Panc1 (cell line): ENCODE measurements around the gene SLF1.

Source experiments
- CTCF ChIP-seq: fragments of 450-650 bp; IDR thresholded peaks from 2 replicates; pipeline ENCODE4 v1.5.1; 2017; ENCODE audit warnings: mild to moderate bottlenecking
- REST ChIP-seq, 2 experiments: IDR thresholded peaks; 2 replicates each; pipeline ENCODE4 v1.6.1; 2011 to 2012; ENCODE audit warnings: low read depth in 2 of 2, control low read depth in 1 of 2, low read length in 1 of 2, mild to moderate bottlenecking in 1 of 2, moderate library complexity in 1 of 2; ENCODE audit not compliant: insufficient read depth in 1 of 2

- TF ChIP-seq CTCF (no peak), REST (IDR thresholded peaks at IDR 0.05; ENCODE audit: insufficient read depth in 1 of 2, low read depth in 2 of 2, low read length in 1 of 2) (no peak)
Observed at GRCh38 chr5:94595281-94595840, 23.1 kb upstream of the SLF1 start.
